Measurements from ENCODE around the gene RPL10.

DNA sequence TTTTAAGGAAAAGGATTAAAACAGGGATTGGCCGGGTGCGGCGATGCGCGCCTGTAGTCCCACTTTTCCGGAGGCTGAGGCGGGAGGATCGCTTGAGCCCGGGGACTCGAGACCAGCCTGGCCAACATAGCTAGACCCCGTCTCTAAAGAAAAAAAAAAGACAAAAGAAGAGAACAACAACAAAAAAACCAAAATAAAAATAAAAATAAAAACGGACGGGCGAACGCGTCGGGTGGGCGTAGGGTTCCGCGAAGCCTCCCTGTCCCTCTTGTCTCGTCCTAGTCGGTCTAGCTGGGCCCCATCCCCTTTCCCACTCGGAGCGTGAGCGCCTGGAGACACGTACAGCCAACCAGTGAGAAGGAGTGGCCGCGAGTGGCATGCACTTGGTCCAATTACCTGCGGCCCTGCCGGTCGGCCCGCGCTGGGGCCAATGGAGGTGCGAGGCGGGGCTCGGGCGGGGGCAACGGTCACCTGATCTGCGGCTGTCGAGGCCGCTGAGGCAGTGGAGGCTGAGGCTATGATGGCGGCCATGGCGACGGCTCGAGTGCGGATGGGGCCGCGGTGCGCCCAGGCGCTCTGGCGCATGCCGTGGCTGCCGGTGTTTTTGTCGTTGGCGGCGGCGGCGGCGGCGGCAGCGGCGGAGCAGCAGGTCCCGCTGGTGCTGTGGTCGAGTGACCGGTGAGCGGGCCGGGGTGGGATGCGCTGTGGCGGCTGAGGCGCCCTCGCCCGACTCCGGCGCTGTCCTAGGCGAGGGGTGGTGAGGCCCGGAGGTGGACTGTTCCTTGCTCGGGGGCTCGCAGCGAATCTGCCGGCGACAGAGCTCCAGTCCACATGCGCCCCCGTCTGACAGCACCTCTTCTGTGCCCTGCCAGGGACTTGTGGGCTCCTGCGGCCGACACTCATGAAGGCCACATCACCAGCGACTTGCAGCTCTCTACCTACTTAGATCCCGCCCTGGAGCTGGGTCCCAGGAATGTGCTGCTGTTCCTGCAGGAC lies 30.3 kb downstream of the RPL10 start, which contains the start of gene ATP6AP1:
- TF ChIP-seq, protein P1, sequence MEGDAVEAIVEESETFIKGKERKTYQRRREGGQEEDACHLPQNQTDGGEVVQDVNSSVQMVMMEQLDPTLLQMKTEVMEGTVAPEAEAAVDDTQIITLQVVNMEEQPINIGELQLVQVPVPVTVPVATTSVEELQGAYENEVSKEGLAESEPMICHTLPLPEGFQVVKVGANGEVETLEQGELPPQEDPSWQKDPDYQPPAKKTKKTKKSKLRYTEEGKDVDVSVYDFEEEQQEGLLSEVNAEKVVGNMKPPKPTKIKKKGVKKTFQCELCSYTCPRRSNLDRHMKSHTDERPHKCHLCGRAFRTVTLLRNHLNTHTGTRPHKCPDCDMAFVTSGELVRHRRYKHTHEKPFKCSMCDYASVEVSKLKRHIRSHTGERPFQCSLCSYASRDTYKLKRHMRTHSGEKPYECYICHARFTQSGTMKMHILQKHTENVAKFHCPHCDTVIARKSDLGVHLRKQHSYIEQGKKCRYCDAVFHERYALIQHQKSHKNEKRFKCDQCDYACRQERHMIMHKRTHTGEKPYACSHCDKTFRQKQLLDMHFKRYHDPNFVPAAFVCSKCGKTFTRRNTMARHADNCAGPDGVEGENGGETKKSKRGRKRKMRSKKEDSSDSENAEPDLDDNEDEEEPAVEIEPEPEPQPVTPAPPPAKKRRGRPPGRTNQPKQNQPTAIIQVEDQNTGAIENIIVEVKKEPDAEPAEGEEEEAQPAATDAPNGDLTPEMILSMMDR (IDR thresholded peaks at IDR 0.05 in 4 of 5, conservative IDR thresholded peaks at IDR 0.05 in 1 of 5): no peak
- peak; percentile 61 to 64 for TF ChIP-seq POLR2A (IDR thresholded peaks at IDR 0.05)
